ENCODE measurements around the gene IL2RA. TPM values are rescaled to one million over a fixed set of nuclear protein-coding genes. Genes with fewer than 3 reads are reported as not detected.

IL2RA gene
- total and polyA plus RNA-seq, 9 of the 15 experiments (the other 6 are each of a cell fraction or from before 2014, with no cell fraction given), result 0.95 TPM; not detected in 8

DNA sequence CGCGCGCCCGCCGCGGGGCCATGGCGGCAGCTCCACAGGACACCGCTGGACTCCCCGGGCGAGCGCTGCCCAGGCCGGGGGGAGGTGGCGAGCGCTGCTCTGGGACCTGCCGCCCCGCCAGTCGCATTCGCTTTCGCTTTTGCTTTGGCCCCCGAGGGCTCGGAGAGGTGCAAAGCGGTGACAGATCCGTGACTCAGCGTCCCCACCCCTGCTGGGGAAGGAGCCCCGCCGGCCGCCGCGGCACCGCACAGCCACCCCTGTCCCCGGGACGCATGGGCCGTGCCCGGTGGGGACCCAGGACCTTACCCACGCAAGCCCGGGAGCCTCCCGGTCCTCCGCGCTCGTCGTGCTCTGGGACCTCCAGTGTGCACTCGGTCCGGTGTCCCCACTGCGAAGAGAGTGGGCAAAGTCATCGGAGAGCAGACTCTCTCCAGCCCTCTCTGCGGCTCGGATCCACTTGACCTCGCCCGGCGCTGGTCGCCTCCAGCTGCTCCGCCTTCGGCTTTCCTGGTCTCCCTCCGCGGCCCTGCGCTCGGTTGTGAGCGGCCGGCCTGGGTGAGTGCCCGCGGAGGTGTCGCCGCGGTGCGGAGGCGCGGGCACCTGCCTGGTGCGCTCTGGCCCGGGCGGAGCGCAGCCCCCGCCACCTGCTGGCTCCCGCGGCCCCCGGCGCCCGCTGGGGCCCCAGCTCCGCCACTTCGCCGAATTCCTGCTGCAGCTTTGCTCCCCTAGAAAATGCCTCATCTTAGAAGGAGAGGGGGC, 84.5 kb downstream of the IL2RA start, which contains the start of gene IL15RA (continued):
- peak; percentile 78 for TF ChIP-seq TAF9B (IDR thresholded peaks at IDR 0.05; ENCODE audit: partially characterized antibody)
- TF ChIP-seq, protein P1, sequence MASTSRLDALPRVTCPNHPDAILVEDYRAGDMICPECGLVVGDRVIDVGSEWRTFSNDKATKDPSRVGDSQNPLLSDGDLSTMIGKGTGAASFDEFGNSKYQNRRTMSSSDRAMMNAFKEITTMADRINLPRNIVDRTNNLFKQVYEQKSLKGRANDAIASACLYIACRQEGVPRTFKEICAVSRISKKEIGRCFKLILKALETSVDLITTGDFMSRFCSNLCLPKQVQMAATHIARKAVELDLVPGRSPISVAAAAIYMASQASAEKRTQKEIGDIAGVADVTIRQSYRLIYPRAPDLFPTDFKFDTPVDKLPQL (IDR thresholded peaks at IDR 0.05; ENCODE audit: extremely low read depth, insufficient read length), result no peak
- TF ChIP-seq, protein P2, sequence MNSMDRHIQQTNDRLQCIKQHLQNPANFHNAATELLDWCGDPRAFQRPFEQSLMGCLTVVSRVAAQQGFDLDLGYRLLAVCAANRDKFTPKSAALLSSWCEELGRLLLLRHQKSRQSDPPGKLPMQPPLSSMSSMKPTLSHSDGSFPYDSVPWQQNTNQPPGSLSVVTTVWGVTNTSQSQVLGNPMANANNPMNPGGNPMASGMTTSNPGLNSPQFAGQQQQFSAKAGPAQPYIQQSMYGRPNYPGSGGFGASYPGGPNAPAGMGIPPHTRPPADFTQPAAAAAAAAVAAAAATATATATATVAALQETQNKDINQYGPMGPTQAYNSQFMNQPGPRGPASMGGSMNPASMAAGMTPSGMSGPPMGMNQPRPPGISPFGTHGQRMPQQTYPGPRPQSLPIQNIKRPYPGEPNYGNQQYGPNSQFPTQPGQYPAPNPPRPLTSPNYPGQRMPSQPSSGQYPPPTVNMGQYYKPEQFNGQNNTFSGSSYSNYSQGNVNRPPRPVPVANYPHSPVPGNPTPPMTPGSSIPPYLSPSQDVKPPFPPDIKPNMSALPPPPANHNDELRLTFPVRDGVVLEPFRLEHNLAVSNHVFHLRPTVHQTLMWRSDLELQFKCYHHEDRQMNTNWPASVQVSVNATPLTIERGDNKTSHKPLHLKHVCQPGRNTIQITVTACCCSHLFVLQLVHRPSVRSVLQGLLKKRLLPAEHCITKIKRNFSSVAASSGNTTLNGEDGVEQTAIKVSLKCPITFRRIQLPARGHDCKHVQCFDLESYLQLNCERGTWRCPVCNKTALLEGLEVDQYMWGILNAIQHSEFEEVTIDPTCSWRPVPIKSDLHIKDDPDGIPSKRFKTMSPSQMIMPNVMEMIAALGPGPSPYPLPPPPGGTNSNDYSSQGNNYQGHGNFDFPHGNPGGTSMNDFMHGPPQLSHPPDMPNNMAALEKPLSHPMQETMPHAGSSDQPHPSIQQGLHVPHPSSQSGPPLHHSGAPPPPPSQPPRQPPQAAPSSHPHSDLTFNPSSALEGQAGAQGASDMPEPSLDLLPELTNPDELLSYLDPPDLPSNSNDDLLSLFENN (IDR thresholded peaks at IDR 0.05; ENCODE audit: low read depth in 2 of 2, low read length in 2 of 2), result no peak; a peak in 1 of 4 replicates
- peak; percentile 42 for TF ChIP-seq FIP1L1 (IDR thresholded peaks at IDR 0.05; ENCODE audit: low read depth, low read length, poor library complexity, severe bottlenecking)
- no peak for TF ChIP-seq ZNF764 (CRISPR knock-in tag; IDR thresholded peaks at IDR 0.05; ENCODE audit: low read depth)
- no peak for TF ChIP-seq CHCHD3 (CRISPR knock-in tag; IDR thresholded peaks at IDR 0.05)
- TF ChIP-seq FOXK2 (conservative IDR thresholded peaks at IDR 0.05 in 1 of 2, IDR thresholded peaks at IDR 0.05 in 1 of 2; ENCODE audit: low read depth in 2 of 2), result no peak
- TF ChIP-seq GABPB1 (CRISPR knock-in tag; IDR thresholded peaks at IDR 0.05), result peak; percentile 52; the same call in 1 of the 2 replicates
- TF ChIP-seq CCAR2 (IDR thresholded peaks at IDR 0.05; ENCODE audit: low read depth, low read length), result no peak
- no peak for TF ChIP-seq ZKSCAN8 (CRISPR knock-in tag; IDR thresholded peaks at IDR 0.05)
- TF ChIP-seq, protein P3, sequence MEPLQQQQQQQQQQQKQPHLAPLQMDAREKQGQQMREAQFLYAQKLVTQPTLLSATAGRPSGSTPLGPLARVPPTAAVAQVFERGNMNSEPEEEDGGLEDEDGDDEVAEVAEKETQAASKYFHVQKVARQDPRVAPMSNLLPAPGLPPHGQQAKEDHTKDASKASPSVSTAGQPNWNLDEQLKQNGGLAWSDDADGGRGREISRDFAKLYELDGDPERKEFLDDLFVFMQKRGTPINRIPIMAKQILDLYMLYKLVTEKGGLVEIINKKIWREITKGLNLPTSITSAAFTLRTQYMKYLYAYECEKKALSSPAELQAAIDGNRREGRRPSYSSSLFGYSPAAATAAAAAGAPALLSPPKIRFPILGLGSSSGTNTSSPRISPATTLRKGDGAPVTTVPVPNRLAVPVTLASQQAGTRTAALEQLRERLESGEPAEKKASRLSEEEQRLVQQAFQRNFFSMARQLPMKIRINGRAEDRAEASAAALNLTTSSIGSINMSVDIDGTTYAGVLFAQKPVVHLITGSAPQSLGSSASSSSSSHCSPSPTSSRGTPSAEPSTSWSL (CRISPR knock-in tag; IDR thresholded peaks at IDR 0.05; ENCODE audit: borderline replicate concordance), result no peak
- peak; percentile 88 for TF ChIP-seq MTA3 (IDR thresholded peaks at IDR 0.05; ENCODE audit: borderline replicate concordance)
- TF ChIP-seq CREBBP (IDR thresholded peaks at IDR 0.05; ENCODE audit: low read depth, low read length), result no peak
- TF ChIP-seq SRF (CRISPR knock-in tag; IDR thresholded peaks at IDR 0.05), result 0 out of 4 replicates have a peak, but pooled peaks of 1 of the 2 experiments have one; percentile 48
- TF ChIP-seq, protein P4, sequence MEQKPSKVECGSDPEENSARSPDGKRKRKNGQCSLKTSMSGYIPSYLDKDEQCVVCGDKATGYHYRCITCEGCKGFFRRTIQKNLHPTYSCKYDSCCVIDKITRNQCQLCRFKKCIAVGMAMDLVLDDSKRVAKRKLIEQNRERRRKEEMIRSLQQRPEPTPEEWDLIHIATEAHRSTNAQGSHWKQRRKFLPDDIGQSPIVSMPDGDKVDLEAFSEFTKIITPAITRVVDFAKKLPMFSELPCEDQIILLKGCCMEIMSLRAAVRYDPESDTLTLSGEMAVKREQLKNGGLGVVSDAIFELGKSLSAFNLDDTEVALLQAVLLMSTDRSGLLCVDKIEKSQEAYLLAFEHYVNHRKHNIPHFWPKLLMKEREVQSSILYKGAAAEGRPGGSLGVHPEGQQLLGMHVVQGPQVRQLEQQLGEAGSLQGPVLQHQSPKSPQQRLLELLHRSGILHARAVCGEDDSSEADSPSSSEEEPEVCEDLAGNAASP (IDR thresholded peaks at IDR 0.05), result no peak
- no peak for TF ChIP-seq TFAM (CRISPR knock-in tag; conservative IDR thresholded peaks at IDR 0.05)
- TF ChIP-seq RAD21 (CRISPR knock-in tag; conservative IDR thresholded peaks at IDR 0.05 in 1 of 2, IDR thresholded peaks at IDR 0.05 in 1 of 2), result no peak
- no peak for TF ChIP-seq POLR3G (IDR thresholded peaks at IDR 0.05; ENCODE audit: extremely low read depth, insufficient read length, insufficient replicate concordance)
- no peak for TF ChIP-seq ZNF197 (CRISPR knock-in tag; IDR thresholded peaks at IDR 0.05; ENCODE audit: low read depth)
- no peak for TF ChIP-seq XRCC5 (IDR thresholded peaks at IDR 0.05; ENCODE audit: low read depth, low read length)
